GM23338 (cell line): ENCODE results near the gene BAD. TPM values are rescaled to one million over a fixed set of nuclear protein-coding genes. Genes with fewer than 3 reads are reported as not detected.

Experiments used
- EZH2 ChIP-seq: fragments of 200-600 bp; sonication (generic); IDR thresholded peaks from one replicate; pipeline ENCODE4 v1.8.0; 2017; ENCODE audit warnings: antibody characterized with exemption, mild to moderate bottlenecking, low read depth; ENCODE audit not compliant: unreplicated experiment
- EZH2phosphoT487 ChIP-seq: fragments of 200-600 bp; sonication (generic); IDR thresholded peaks from one replicate; pipeline ENCODE4 v1.8.1; 2018; ENCODE audit warnings: antibody characterized with exemption; ENCODE audit not compliant: unreplicated experiment
- NANOG ChIP-seq: IDR thresholded peaks from 2 replicates; pipeline ENCODE4 v1.6.1; 2016; ENCODE audit warnings: antibody characterized with exemption, borderline replicate concordance
- ZNF331 ChIP-seq: fragments of 250-450 bp; sonication (Bioruptor Pico); IDR thresholded peaks from 2 replicates; pipeline ENCODE4 v1.5.0; 2020; ENCODE audit warnings: low read depth, mild to moderate bottlenecking, moderate library complexity
- polyA plus RNA-seq: library from polyadenylated mRNA; unstranded; fragments of >200 nt; fragmentation: Nextera tagmentation; extraction: Ambion mirVana; gene quantifications from 2 replicates; pipeline ENCODE4 v1.2.1, GENCODE V29; 2016
- total RNA-seq: library from RNA; depleted of rRNA; stranded (reverse); fragments of >200 nt; shearing (Covaris generic); gene quantifications from 2 replicates; pipeline ENCODE4 v1.2.3, GENCODE V29; 2014
- TF ChIP-seq, protein P1 (sequence below): fragments of 250-450 bp; sonication (Bioruptor Pico); IDR thresholded peaks from 2 replicates; pipeline ENCODE4 v1.5.0; 2020; ENCODE audit warnings: mild to moderate bottlenecking, moderate library complexity
- TF ChIP-seq, protein P2 (sequence below): IDR thresholded peaks from one replicate; pipeline ENCODE4 v1.6.1; 2018; ENCODE audit warnings: antibody characterized with exemption; ENCODE audit not compliant: unreplicated experiment

BAD gene
- total and polyA plus RNA-seq, 2 experiments from 2014 or later: 46.3 to 46.4 TPM

DNA sequence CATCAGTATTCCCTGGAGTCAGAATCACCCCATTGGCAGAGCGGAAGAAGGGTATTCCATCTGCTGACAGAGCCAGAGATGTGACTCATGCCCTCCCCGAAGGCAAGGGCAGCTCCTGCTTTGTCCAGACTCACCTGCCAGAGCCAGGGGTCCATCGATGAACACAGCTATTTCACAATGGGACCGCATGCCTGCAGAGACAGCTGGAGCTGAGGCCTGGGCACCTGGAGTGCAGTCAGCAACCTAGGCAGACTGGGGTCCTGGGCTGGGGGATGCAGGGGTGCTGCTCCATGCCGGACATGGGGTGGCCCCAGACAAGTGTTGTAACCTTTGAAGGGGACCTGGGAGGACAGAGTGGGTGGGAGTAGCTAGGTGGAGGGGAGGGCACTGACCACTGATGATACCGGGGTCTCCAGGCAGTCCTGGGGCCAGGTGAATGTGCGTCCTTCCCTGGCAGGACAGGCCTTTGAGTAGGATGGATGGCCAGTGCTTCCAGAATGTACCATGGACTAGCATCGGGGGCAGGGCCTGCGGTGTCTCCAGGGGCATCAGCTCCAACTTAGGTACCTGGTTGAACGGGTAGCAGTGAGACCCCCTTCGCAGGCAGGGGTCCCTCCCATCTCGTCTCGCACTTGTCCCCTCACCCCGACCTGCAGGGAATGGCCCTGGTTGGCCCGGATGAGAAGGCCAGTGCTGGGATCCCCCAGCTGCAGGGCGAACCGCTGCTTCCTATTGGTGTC is 60.1 kb downstream of the BAD start (continued):
- TF ChIP-seq, protein P1, sequence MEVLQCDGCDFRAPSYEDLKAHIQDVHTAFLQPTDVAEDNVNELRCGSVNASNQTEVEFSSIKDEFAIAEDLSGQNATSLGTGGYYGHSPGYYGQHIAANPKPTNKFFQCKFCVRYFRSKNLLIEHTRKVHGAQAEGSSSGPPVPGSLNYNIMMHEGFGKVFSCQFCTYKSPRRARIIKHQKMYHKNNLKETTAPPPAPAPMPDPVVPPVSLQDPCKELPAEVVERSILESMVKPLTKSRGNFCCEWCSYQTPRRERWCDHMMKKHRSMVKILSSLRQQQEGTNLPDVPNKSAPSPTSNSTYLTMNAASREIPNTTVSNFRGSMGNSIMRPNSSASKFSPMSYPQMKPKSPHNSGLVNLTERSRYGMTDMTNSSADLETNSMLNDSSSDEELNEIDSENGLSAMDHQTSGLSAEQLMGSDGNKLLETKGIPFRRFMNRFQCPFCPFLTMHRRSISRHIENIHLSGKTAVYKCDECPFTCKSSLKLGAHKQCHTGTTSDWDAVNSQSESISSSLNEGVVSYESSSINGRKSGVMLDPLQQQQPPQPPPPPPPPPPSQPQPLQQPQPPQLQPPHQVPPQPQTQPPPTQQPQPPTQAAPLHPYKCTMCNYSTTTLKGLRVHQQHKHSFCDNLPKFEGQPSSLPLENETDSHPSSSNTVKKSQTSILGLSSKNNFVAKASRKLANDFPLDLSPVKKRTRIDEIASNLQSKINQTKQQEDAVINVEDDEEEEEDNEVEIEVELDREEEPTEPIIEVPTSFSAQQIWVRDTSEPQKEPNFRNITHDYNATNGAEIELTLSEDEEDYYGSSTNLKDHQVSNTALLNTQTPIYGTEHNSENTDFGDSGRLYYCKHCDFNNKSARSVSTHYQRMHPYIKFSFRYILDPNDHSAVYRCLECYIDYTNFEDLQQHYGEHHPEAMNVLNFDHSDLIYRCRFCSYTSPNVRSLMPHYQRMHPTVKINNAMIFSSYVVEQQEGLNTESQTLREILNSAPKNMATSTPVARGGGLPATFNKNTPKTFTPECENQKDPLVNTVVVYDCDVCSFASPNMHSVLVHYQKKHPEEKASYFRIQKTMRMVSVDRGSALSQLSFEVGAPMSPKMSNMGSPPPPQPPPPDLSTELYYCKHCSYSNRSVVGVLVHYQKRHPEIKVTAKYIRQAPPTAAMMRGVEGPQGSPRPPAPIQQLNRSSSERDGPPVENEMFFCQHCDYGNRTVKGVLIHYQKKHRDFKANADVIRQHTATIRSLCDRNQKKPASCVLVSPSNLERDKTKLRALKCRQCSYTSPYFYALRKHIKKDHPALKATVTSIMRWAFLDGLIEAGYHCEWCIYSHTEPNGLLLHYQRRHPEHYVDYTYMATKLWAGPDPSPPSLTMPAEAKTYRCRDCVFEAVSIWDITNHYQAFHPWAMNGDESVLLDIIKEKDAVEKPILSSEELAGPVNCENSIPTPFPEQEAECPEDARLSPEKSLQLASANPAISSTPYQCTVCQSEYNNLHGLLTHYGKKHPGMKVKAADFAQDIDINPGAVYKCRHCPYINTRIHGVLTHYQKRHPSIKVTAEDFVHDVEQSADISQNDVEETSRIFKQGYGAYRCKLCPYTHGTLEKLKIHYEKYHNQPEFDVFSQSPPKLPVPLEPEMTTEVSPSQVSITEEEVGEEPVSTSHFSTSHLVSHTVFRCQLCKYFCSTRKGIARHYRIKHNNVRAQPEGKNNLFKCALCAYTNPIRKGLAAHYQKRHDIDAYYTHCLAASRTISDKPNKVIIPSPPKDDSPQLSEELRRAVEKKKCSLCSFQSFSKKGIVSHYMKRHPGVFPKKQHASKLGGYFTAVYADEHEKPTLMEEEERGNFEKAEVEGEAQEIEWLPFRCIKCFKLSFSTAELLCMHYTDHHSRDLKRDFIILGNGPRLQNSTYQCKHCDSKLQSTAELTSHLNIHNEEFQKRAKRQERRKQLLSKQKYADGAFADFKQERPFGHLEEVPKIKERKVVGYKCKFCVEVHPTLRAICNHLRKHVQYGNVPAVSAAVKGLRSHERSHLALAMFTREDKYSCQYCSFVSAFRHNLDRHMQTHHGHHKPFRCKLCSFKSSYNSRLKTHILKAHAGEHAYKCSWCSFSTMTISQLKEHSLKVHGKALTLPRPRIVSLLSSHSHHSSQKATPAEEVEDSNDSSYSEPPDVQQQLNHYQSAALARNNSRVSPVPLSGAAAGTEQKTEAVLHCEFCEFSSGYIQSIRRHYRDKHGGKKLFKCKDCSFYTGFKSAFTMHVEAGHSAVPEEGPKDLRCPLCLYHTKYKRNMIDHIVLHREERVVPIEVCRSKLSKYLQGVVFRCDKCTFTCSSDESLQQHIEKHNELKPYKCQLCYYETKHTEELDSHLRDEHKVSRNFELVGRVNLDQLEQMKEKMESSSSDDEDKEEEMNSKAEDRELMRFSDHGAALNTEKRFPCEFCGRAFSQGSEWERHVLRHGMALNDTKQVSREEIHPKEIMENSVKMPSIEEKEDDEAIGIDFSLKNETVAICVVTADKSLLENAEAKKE (CRISPR knock-in tag): no peak
- TF ChIP-seq ZNF331 (CRISPR knock-in tag): no peak
- no peak for TF ChIP-seq NANOG
- no peak for TF ChIP-seq EZH2phosphoT487
- TF ChIP-seq, protein P2, sequence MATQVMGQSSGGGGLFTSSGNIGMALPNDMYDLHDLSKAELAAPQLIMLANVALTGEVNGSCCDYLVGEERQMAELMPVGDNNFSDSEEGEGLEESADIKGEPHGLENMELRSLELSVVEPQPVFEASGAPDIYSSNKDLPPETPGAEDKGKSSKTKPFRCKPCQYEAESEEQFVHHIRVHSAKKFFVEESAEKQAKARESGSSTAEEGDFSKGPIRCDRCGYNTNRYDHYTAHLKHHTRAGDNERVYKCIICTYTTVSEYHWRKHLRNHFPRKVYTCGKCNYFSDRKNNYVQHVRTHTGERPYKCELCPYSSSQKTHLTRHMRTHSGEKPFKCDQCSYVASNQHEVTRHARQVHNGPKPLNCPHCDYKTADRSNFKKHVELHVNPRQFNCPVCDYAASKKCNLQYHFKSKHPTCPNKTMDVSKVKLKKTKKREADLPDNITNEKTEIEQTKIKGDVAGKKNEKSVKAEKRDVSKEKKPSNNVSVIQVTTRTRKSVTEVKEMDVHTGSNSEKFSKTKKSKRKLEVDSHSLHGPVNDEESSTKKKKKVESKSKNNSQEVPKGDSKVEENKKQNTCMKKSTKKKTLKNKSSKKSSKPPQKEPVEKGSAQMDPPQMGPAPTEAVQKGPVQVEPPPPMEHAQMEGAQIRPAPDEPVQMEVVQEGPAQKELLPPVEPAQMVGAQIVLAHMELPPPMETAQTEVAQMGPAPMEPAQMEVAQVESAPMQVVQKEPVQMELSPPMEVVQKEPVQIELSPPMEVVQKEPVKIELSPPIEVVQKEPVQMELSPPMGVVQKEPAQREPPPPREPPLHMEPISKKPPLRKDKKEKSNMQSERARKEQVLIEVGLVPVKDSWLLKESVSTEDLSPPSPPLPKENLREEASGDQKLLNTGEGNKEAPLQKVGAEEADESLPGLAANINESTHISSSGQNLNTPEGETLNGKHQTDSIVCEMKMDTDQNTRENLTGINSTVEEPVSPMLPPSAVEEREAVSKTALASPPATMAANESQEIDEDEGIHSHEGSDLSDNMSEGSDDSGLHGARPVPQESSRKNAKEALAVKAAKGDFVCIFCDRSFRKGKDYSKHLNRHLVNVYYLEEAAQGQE: no peak
- no peak for TF ChIP-seq EZH2
